HG02623 (cell line): ENCODE data around the gene KCNJ15.
"Not testable (repeated sequence)": the region's sequence is repeated elsewhere in the genome, so short reads cannot be mapped to it uniquely, and the experiment has no call there.

Experiments
- ATAC-seq: cut with Tn5 transposase; IDR thresholded peaks from one replicate; pipeline ENCODE4 v1.9.1; 2021; ENCODE audit warnings: moderate library complexity; ENCODE audit not compliant: unreplicated experiment

The KCNJ15 gene

GRCh38 chr21:38244407-38244787, 12.4 kb upstream of the KCNJ15 start:
- ATAC-seq = no peak

GRCh38 chr21:38244885-38245869, 11.6 kb upstream of the KCNJ15 start:
- peak; percentile 61 for ATAC-seq

- no peak for ATAC-seq
Measured at GRCh38 chr21:38246511-38246910, 10.3 kb upstream of the KCNJ15 start.

- not testable (repeated sequence) for ATAC-seq
Measured at GRCh38 chr21:38247054-38247453, 9.7 kb upstream of the KCNJ15 start.

GRCh38 chr21:38247738-38248510, 8.9 kb upstream of the KCNJ15 start:
- no peak for ATAC-seq

GRCh38 chr21:38249256-38249655, 7.5 kb upstream of the KCNJ15 start:
- no peak for ATAC-seq

- no peak for ATAC-seq
Measured at GRCh38 chr21:38249696-38250278, 7.0 kb upstream of the KCNJ15 start.

GRCh38 chr21:38250991-38251418, 5.8 kb upstream of the KCNJ15 start:
- no peak for ATAC-seq

GRCh38 chr21:38254970-38255369, 1.8 kb upstream of the KCNJ15 start:
- no peak for ATAC-seq

- no peak for ATAC-seq
Measured at GRCh38 chr21:38255571-38256117, 1.1 kb upstream of the KCNJ15 start.

- no peak for ATAC-seq
Measured at GRCh38 chr21:38257667-38258066, 876 bp downstream of the KCNJ15 start.

GRCh38 chr21:38258521-38259485, 2.0 kb downstream of the KCNJ15 start:
- ATAC-seq = no peak

- no peak for ATAC-seq
Measured at GRCh38 chr21:38259665-38260064, 2.9 kb downstream of the KCNJ15 start.

GRCh38 chr21:38260426-38260825, 3.6 kb downstream of the KCNJ15 start:
- no peak for ATAC-seq

- ATAC-seq = no peak
Measured at GRCh38 chr21:38261851-38262250, 5.1 kb downstream of the KCNJ15 start.

GRCh38 chr21:38263493-38263892, 6.7 kb downstream of the KCNJ15 start:
- no peak for ATAC-seq

- no peak for ATAC-seq
Measured at GRCh38 chr21:38264571-38264970, 7.8 kb downstream of the KCNJ15 start.

GRCh38 chr21:38265166-38265565, 8.4 kb downstream of the KCNJ15 start:
- no peak for ATAC-seq

- ATAC-seq = no peak
Measured at GRCh38 chr21:38266732-38267131, 9.9 kb downstream of the KCNJ15 start.

GRCh38 chr21:38267136-38267755, 10.5 kb downstream of the KCNJ15 start:
- ATAC-seq = no peak
